Measurements from ENCODE around the gene ARMH4.

GRCh38 chr14:58129208-58129607, 22.8 kb downstream of the ARMH4 start:
- TF ChIP-seq EGR1 (IDR thresholded peaks at IDR 0.05; ENCODE audit: borderline replicate concordance in 1 of 2, low read depth in 2 of 2, low read length in 2 of 2) (no peak), CTCF (IDR thresholded peaks at IDR 0.05 in 2 of 3, conservative IDR thresholded peaks at IDR 0.05 in 1 of 3; ENCODE audit: control insufficient read depth in 2 of 3, extremely low read depth in 1 of 3, insufficient read depth in 1 of 3, low read depth in 3 of 3, low read length in 3 of 3) (no peak), EZH2 (IDR thresholded peaks at IDR 0.05; ENCODE audit: borderline replicate concordance, control insufficient read depth, low read depth, low read length) (no peak), PRDM15 (CRISPR knock-in tag; IDR thresholded peaks at IDR 0.05) (no peak), USF1 (IDR thresholded peaks at IDR 0.05; ENCODE audit: borderline replicate concordance, extremely low read length, insufficient read depth, low read depth, low read length) (no peak), EP300 (IDR thresholded peaks at IDR 0.05; ENCODE audit: borderline replicate concordance in 1 of 2, control insufficient read depth in 1 of 2, low read depth in 2 of 2, low read length in 2 of 2) (no peak), ZBTB33 (IDR thresholded peaks at IDR 0.05) (no peak), SPI1 (IDR thresholded peaks at IDR 0.05; ENCODE audit: borderline replicate concordance, insufficient read depth, low read depth, low read length) (no peak), NBN (IDR thresholded peaks at IDR 0.05) (no peak), RAD21 (IDR thresholded peaks at IDR 0.05; ENCODE audit: insufficient read depth, low read depth, low read length) (no peak), YY1 (IDR thresholded peaks at IDR 0.05; ENCODE audit: low read depth, low read length) (no peak), TARDBP (IDR thresholded peaks at IDR 0.05; ENCODE audit: borderline replicate concordance) (no peak), SUZ12 (IDR thresholded peaks at IDR 0.05; ENCODE audit: unreplicated experiment) (no peak)
